NAMALWA (cell line): Measurements from ENCODE around the gene PPP1R1B.

ENCODE experiments used
- DNase-seq: peaks from one replicate; pipeline ENCODE4 v3.0.0-alpha.2; 2015; ENCODE audit warnings: low spot score

PPP1R1B gene

DNA sequence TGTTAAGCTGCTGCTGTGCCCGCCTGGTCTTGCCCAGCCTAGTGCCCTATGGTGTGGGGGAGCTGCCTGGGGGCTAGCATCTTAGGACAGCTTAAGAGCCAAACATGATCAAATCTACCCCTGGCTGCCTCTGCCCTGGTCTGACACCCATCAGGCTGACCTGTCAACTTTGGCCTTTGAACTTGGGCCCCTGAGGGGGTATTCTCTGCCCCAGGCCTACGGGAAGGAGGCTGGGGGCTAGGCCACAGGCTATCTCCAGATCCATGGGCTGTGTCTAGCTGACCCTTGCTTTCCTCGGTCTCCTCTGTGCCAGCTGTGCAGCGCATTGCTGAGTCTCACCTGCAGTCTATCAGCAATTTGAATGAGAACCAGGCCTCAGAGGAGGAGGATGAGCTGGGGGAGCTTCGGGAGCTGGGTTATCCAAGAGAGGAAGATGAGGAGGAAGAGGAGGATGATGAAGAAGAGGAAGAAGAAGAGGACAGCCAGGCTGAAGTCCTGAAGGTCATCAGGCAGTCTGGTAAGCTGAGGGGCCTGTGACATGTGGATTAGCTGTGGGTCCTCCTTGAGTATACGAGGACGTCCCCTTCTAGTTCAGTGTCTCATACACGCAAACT lies 6.9 kb downstream of the PPP1R1B start:
- DNase-seq = no peak

DNA sequence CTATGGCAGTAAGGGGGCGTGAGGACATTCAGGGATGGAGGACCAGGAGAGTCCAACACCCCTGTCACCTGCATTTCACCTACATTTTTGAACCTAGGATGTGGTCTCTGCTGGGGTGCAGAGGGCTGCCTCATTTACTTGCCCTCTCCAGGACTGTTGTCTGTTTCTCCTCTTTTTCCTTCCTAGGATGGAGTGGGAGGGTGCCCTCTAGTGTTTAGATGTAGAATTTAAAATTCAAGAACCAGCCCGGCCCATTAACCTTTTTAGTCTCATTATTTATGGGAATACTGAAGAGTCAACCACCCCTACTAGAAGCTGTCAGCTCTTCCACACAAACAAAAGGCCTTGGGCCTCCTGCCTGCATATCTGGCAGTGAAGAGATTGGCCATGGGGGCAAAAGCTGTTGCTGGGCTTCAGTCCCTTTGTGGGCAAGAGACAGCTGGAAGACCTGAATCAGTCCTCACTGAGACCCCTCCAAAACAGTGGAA lies 7.7 kb downstream of the PPP1R1B start:
- DNase-seq = peak; percentile 67

DNA sequence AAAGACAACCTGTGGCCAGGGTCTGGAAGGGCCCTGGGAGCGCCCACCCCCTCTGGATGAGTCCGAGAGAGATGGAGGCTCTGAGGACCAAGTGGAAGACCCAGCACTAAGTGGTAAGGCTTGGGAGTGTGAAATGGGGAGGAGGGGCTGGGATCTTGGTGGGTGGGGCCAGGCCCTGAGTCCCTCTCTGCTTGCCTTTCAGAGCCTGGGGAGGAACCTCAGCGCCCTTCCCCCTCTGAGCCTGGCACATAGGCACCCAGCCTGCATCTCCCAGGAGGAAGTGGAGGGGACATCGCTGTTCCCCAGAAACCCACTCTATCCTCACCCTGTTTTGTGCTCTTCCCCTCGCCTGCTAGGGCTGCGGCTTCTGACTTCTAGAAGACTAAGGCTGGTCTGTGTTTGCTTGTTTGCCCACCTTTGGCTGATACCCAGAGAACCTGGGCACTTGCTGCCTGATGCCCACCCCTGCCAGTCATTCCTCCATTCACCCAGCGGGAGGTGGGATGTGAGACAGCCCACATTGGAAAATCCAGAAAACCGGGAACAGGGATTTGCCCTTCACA lies 8.9 kb downstream of the PPP1R1B start:
- DNase-seq = no peak

DNA sequence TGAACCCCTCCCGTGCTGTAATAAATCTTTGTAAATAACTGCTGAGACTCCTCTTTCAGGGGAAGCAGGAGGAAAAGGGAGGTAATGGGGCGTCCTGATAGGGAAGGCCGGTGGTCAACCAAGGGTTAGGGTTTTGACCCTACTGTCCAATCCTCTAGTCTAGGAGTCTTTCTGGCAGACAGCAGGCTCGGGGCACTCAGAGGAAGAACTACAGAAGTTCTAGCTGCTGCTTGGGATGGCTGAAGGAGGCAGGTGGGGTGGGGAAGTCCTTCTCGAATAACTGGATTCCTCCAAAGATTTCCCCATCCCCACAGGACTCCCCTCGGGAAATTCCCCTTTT lies 9.8 kb downstream of the PPP1R1B start:
- DNase-seq = no peak

DNA sequence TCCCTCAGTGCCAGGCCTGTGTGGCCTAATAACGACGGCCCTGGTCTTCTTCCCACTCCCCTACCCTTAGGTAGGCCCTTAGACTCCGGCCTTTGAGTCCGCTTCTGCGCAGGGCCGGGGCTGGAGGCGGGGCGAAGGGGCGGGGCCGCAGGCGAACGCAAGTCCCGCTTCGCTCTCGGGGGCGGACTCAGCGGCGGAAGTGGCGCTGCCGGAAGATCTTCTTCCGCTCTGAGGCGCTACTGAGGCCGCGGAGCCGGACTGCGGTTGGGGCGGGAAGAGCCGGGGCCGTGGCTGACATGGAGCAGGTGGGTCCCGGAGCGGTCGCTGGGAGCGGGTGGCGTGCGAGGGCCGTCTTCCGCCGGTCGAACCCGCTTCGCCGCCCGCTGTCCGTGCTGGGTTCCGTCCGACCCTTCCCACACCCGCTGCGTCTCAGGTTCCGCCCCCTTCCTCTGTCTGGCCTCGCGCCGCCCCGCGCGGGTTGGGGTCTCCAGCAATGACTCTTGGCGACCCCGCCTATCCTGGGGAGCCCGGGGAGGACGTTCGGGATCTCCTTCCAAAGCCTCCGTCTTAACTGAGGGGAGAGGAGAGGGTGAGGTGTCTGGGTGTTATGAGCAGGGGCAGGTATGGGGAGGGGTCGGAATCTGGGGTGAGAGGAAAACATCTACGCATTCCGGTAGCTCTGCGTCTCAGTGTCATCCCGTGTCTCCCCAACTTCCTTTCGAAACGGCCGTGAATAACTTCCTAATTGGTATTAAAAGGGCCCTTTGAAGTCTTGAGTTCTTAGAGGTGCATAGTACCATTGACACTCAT lies 10.4 kb downstream of the PPP1R1B start, which contains the start of gene STARD3:
STARD3 (plus strand) TSS at position 218 of the 810 bp plus-strand sequence. CDS start 16,388 bp downstream, outside the sequence.
- DNase-seq = peak; percentile 91

DNA sequence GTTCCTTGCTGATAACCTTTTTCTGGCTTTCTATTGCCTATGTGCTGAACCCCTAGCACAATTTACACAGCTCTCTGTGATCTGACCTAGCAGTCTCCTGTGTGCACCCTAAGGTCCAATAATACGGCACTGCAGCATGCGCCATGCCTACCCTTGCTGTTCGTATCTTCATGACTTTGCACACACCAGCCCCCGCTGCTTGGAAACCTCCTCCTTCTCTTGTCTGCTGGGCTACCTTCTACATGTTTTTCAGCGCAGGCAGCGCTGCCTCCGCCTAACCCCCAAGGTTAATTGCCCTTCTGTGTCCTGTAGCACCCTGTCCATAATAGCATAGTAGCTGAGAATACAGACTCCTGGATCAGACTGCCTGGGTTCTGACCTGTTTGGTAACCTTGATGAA lies 11.6 kb downstream of the PPP1R1B start:
- no peak for DNase-seq

DNA sequence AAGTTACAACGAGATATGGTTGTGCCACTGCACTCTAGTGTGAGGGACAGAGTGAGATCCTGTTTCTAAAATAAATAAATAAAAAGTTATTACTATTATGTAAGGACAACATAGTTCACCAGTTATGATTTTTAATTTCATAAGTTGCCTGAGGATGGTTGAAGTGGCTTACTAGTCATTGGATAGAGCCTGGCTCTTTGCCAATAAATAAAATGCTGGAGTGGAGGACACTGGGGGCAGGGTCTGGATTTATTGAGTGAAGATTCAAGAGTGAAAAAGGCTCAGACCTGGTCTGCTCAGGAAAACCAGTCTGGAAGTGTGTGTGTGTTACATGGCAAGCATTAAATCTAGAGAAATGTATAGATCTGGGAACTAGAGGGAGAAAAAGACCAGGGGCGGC lies 12.3 kb downstream of the PPP1R1B start:
- no peak for DNase-seq

DNA sequence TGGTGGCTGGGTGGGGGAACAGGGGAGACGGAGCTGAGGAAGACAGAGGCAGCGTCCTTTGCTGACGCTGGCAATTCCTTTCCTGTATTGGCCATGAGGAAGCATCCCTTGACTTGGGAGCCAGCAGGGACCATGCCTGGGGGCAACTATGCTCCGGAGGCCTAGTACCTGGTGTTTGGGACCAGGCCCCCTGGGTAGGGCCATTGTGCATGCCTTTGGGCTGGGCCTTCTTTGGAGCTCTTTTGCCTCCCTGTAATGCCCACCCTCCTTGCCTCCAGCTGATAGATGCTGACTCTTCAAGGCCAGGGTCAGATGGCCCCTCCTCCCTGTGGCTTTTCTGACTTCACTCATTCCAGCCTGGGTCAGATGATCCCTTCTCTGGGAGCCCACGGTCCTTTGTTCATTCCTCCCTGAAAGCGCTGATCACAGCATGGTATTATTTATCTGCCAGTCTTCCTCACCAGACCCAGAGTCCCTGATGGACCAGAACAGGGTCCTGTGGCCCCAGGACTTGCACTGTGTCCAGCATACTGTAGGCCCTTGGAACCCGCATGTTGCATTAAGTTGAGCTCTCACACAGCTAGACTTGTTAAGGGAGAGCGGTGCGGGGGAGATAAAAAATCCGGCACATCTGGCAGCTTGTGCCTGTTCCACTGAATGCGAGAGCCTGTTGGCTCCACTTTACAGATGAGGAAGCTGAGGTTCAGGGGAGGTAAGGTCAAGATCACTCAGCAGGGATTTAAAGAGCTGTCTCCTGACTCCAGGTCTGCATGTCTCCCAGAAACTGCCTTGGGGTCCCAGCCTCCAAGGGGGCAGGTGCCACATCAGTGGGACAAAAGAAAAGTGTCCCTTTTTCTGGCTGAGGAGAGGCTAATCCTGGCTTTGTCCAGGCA lies 13.1 kb downstream of the PPP1R1B start:
- DNase-seq = no peak

DNA sequence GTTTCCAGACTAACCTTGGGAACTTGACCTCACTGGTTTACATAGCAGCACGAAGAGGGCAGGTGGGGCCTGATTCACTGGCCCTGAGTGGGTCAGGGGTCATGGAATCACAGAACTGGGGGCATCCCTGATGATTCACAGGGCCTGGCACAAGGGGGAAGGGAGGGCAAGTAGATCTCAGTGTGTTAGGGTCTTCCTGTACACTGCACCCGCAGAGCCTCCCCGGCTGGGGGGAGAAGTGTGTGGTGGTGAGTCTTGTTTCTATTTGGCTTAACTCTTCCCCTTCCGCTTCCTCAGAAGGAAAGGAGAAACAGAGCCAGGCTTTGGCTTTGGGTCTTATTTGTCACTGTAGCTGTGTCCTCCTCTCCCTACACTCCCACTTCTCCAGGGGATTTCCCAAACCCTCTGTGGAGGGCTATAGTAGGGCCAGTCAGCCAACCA lies 13.9 kb downstream of the PPP1R1B start:
- DNase-seq = no peak

DNA sequence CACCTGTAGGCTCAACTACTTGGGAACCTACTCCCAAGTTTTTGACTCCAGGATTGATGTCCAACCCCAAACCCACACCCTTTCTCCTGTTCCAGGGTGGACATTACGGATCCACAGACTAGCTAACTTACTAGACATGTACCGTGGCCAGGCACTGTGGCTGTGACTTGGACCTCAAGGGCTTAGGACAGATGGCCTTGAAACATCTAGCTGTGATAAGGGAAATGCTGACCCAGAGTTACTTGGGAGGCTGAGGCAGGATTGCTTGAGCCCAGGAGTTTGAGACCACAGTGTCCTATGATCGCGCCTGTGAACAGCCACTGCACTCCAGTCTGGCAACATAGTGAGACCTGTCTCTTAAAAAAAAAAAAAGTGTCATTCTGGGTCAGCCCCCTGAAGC lies 14.3 kb downstream of the PPP1R1B start:
- no peak for DNase-seq

DNA sequence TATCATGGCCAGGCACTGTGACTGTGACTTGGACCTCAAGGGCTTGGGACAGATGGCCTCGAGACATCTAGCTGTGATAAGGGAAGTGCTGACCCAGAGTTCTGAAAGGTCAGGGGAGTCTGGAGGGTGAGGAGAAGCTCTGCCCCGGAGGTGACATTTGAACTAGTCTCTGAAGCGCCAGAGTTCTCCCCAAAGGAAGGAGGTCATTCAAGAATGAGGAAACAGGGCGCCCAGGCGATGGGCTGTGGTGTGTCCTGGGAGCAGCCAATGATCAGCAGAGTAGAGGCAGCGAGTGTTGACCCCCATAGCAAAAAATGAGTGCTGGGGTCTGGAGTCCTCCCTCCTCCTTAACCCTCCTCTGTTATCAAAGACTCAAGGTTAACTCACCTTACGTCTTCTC lies 15.1 kb downstream of the PPP1R1B start:
- no peak for DNase-seq

DNA sequence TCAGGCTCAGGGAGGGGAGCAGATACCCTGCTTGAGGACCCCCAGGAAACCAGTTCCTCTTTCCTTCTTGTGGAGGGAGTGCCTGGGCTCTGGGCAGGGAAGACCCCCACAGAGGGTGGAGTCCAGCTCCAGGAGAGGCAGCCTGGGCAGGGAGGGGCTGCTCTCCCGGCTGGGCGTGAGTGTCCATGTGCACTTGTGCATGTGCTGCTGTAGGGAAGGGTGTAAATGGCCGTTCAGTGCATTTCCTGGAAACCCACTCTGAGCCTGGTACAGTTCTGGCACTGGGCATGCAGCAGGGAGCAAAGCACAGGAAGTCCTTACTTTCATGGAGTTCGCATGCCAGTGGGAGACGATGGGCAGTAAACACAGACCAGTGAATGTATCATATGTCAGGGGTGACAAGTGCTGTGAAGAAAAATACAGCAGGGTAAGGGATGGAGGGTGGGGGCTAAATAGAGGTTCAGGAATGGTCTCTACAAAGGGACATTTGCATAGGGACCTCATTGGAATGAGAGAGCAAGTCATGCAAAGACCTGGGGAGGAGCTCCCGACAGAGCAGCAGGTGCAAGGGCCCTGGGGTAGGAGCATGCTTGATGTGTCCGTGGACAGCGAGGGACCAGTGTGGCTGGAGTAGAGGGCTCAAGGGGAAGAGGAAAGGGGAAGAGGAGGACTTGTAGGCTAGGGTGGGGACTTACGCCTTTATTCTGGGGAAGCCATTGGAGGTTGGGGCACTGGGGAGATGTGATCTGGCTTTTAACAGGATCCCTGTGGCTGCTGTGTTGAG lies 15.7 kb downstream of the PPP1R1B start:
- no peak for DNase-seq

DNA sequence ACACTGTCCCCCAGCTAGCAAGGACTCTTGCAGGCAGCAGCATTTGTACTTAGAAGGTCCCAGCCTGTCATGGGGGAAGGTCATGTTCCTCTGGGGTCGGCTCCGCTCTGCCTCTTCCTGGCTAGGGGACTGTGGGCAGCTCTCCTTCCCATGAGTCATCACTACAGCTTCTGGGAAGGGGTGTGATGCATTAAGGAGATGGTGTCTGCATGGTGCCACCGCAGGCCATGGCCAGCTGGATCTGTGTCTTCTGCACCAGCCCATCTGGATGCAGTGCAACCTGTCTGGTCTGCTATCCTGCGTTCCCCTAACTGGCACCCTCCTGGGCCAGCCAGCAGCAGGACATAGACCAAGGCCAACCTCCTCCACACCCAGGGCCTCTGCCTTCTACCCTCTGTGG lies 16.5 kb downstream of the PPP1R1B start:
- DNase-seq = no peak

DNA sequence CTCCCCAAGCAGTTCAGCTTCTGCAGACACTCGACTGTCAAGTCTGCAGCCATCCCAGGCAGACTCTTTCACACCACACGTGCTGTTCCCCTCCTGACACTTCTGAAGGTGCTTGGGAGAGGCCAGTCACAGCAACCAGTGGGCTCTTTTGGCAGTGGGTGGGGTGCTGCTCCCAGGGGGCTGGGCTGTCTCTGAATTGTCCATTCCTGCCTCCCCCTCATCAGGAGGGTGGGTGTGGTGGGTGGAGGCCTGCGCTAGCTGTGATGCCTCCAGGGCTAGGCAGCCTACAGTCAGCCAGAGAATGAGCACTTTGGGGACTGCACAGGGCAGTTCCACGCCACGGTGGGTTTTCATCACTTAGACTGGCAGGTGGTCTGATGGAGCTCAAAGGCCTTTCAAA lies 20.5 kb downstream of the PPP1R1B start:
- DNase-seq = no peak

DNA sequence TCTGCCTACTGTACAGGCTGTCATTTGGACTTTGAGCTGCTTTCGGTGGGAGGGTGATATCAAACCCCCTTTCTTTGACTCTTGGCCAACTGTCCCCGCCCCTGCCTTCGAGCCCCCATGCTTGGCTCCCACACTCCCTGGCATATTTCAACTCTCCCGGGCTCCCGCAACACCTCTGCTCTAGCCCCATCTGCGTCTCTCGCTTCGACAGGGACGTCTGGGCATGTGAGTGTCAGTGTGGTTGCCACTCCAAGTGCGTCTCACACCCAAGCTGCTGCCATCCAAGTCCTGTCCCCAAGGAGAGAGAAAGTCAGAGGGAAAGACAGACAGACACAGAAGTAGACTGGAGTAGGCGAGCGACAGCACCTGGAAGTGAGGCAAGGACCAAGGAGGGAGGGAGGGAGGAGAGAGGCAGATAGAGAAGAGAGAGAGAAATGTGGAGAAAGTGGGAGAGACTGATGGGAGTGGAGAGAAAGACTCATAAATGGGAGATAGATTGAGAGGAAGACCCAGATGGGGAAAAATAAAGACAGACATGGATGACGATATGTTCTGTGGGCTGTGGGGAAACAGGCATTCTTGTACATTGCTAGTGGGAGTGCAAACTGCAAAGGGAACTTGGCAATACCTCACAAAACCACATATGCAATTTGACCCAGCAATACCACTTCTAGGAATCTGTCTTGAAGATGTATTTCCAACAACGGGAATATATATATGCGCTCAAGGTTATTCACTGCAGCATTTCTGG lies 22.0 kb downstream of the PPP1R1B start:
- DNase-seq = no peak

DNA sequence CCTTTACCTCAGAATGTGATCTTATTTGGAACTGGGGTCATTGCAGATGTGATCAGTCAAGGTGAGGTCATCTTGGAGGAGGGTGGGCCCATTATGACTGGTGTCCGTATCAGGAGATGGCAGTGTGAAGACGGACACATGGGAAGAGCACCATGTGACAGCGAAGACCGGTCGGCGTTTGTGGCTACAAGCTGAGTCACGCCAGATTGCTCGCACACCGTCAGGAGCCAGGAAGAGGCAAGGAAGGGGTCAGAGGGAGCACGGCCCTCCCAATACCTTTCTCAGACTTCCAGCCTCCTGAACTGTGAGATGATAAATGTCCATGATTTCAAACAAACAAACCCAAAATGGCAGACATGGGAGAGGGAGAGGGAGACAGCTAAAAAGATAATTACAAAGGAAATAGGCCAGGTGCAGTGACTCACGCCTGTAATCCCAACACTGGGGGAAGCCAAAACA lies 23.4 kb downstream of the PPP1R1B start:
- DNase-seq = no peak

DNA sequence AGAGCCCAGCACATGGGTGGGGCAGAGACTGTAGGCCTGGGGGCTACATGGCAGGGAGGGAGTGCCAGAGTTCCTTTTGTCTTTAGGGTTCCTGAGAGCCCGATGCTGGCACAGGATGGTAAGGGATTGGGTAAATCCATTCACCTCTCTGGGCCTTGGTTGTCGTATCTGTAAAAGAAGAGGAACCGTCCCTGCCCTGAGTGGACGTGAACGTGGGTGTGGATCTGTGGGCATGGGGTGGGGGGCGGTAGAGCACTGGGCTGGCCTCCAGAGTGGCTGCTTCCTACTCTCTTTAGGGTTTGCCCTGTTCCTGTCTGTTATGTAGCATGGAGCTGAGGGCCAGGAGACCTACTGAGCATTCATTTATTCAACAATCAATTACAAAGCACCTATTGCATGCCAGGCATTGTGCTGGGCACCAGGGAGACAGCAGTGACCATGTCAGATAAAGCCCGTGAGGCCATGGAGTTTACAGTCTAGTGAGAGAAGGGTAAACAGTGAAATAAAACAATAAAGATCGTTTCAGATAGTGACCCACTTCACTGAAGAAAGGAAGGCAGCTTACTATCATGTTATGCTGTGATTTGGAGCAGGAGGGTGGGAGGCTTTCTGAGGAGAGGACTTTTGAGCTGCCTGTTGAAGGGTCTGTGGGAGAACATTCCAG lies 25.3 kb downstream of the PPP1R1B start:
- no peak for DNase-seq

DNA sequence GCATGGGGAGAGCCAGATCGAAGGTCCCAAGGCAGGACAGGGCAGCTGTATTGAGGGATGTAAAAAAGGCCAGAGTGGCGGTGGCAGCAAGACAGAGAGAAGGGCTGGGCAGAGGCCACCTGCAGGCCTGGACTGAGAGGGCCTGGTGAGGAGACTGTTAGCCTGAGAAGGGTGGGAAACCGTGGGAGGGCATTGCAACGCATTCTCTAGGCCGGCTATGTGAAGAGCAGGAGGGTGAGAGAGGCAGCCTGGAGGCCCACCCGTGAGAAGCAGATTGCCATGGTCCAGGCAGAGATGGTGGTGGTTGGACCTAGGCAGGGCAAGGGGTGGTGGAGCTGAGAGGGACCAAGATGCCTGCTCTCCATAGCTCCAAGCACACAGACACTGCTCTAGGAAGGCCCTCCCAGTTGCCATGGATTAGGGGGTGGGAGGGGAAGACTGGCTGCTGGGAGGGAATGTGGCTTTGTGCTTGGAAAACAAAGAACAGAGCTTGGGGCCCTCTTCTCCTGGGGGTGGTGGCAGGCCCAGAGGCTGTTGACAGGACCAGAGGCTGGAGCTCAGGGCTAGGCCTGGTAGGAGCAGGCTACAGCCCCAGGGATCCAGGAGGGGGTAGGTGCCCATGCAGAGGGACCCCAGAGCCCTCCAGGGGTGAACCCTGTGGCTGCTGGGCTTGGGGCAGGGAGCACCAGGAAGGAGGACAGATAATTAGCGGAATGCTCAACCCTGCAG lies 26.0 kb downstream of the PPP1R1B start:
- DNase-seq = no peak

DNA sequence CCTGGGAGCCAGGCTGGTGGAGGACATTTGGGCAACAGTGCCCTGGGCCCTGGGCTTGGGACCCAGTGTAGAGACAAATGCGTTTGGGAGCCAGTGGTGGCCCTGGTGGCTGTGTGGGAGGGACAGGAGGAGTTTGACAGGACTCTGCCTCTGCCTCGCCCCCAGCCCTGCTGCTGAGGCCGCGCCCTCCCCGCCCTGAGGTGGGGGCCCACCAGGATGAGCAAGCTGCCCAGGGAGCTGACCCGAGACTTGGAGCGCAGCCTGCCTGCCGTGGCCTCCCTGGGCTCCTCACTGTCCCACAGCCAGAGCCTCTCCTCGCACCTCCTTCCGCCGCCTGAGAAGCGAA lies 26.5 kb downstream of the PPP1R1B start:
- no peak for DNase-seq
